ENCODE results near the gene PDE7B. TPM values are rescaled to one million over a fixed set of nuclear protein-coding genes. Genes with fewer than 3 reads are reported as not detected.

Gene PDE7B
- total and polyA plus RNA-seq, 2 of the 8 experiments (the other 6 are each of a cell fraction or from before 2014, with no cell fraction given), result not detected

- H3K4me1 ChIP-seq (replicated peaks in 1 of 4; ENCODE audit: control insufficient read depth in 3 of 4, insufficient read depth in 4 of 4, low read length in 3 of 4), result no peaks in the 10 kb centered on the region
- no peak overlapping the region for H3K14ac ChIP-seq (ENCODE audit: insufficient read length)
- H3K79me1 ChIP-seq (ENCODE audit: low read depth, low read length), result no peaks in the 10 kb centered on the region
- no peak overlapping the region for H2BK12ac ChIP-seq (ENCODE audit: low read depth, low read length)
- H2BK20ac ChIP-seq (ENCODE audit: low read length), result no peak overlapping the region
- no peak for TF ChIP-seq SIN3A (conservative IDR thresholded peaks at IDR 0.05 in 1 of 2, IDR thresholded peaks at IDR 0.05 in 1 of 2; ENCODE audit: low read depth in 1 of 2, low read length in 2 of 2)
- no peak for TF ChIP-seq HDAC6 (IDR thresholded peaks at IDR 0.05; ENCODE audit: low read depth, low read length)
- TF ChIP-seq SIX5 (IDR thresholded peaks at IDR 0.05; ENCODE audit: low read depth, low read length), result no peak
- no peak for TF ChIP-seq RNF2 (IDR thresholded peaks at IDR 0.05; ENCODE audit: borderline replicate concordance, low read depth, low read length, missing control alignments, poor library complexity, severe bottlenecking)
- no peak for TF ChIP-seq BACH1 (IDR thresholded peaks at IDR 0.05; ENCODE audit: low read length)
- no peak for TF ChIP-seq MAFK (IDR thresholded peaks at IDR 0.05; ENCODE audit: low read depth, low read length)
- H4K20me1 ChIP-seq (replicated peaks in 1 of 2; ENCODE audit: control insufficient read depth in 1 of 2, insufficient read depth in 2 of 2, low read length in 2 of 2), result no peaks in the 10 kb centered on the region
- H2AFZ ChIP-seq (ENCODE audit: low read length), result no peak overlapping the region
- H2AK5ac ChIP-seq (ENCODE audit: low read depth, low read length), result no peak overlapping the region
- no peaks in the 10 kb centered on the region for H3K79me2 ChIP-seq (ENCODE audit: control insufficient read depth in 1 of 2, insufficient read depth in 2 of 2, low read length in 2 of 2)
- H3K27me3 ChIP-seq (replicated peaks in 1 of 4; ENCODE audit: control insufficient read depth in 3 of 4, extremely low read depth in 1 of 4, insufficient read depth in 3 of 4, low read length in 3 of 4), result no peaks in the 10 kb centered on the region
- no peak overlapping the region for H2BK15ac ChIP-seq (ENCODE audit: low read length)
- H3K9me3 ChIP-seq (ENCODE audit: insufficient read depth in 2 of 2, low read depth in 1 of 2, low read length in 1 of 2), result no peaks in the 10 kb centered on the region
- WGBS, 2 experiments (ENCODE audit: extremely low coverage in 1 of 2, insufficient coverage in 1 of 2, insufficient read length in 1 of 2, insufficient replicate concordance in 2 of 2, low coverage in 1 of 2, low lambda C conversion rate in 2 of 2, missing lambda C conversion rate in 1 of 2), result 100% methylated on average over 1 of the region's 1 CpG; no CpG with 5 or more reads in 1 of the 2 experiments
- DNase-seq (ENCODE audit: low read depth in 1 of 2, low spot score in 2 of 2), result no peak
- no peak overlapping the region for H4K91ac ChIP-seq (replicated peaks; ENCODE audit: insufficient read length, low read length)
- no peak overlapping the region for H3K56ac ChIP-seq (replicated peaks; ENCODE audit: insufficient read length, low read depth, low read length)
- no peak overlapping the region for H3K4ac ChIP-seq (replicated peaks; ENCODE audit: insufficient read length, low read depth, low read length)
- no peak overlapping the region for H4K8ac ChIP-seq (ENCODE audit: extremely low read depth, insufficient read depth, low read length)
- H3K4me3 ChIP-seq (ENCODE audit: extremely low read depth in 1 of 4, insufficient read depth in 2 of 4, low read depth in 3 of 4, low read length in 4 of 4), result no peak overlapping the region
- H3K23me2 ChIP-seq (ENCODE audit: low read depth, low read length), result no peaks in the 10 kb centered on the region
- no peak overlapping the region for H2BK5ac ChIP-seq (ENCODE audit: low read depth, low read length)
- FAIRE-seq, result no peak
- no peak overlapping the region for H3K9ac ChIP-seq (replicated peaks in 1 of 4; ENCODE audit: extremely low read depth in 1 of 4, low read depth in 3 of 4, low read length in 3 of 4)
- H3K27ac ChIP-seq (ENCODE audit: low read depth, low read length), result no peak overlapping the region
- H2BK120ac ChIP-seq (replicated peaks; ENCODE audit: low read depth, low read length), result no peak overlapping the region
- H3K18ac ChIP-seq (ENCODE audit: extremely low read depth, low read length), result no peak overlapping the region
- no peak overlapping the region for H3K23ac ChIP-seq (ENCODE audit: insufficient read length)
- POLR2A ChIA-PET (ENCODE audit: partially characterized antibody), result no interaction called here
- no peaks in the 10 kb centered on the region for H3K36me3 ChIP-seq (ENCODE audit: control insufficient read depth in 2 of 4, insufficient read depth in 4 of 4, low read length in 3 of 4)
- CTCF ChIA-PET (ENCODE audit: partially characterized antibody), result no interaction called here
- H4K5ac ChIP-seq (ENCODE audit: insufficient read length, low read depth, low read length), result no peak overlapping the region
- H3K4me2 ChIP-seq (ENCODE audit: insufficient read depth in 1 of 2, low read depth in 2 of 2, low read length in 2 of 2), result no peak overlapping the region
These were observed 9.7 kb downstream of the PDE7B start for GRCh38 chr6:135861189-135861588.

Measured in H1 (cell line).